ENCODE measurements around the gene FAXDC2.

GRCh38 chr5:154782812-154783592, 67.4 kb downstream of the FAXDC2 start:
- TF ChIP-seq POLR2A (IDR thresholded peaks at IDR 0.05) = no peak
- TF ChIP-seq CTCF (IDR thresholded peaks at IDR 0.05) = no peak

All from body of pancreas (tissue), 4 donors.